CD8-positive, alpha-beta memory T cell (primary cell): ENCODE measurements around the gene VMA21. TPM values are rescaled to one million over a fixed set of nuclear protein-coding genes. Genes with fewer than 3 reads are reported as not detected.

Experiments
- CTCF ChIA-PET: fragments of 350-600 bp; sonication (Branson Sonifier 250); formaldehyde crosslinking; loops from one replicate; lab custom pipeline; 2021; ENCODE audit warnings: antibody characterized with exemption; lab: Charles Lee
- POLR2A ChIA-PET: fragments of 350-600 bp; sonication (Branson Sonifier 250); formaldehyde crosslinking; loops from one replicate; lab custom pipeline; 2021; ENCODE audit warnings: antibody characterized with exemption; lab: Charles Lee
- DNase-seq, 5 donors: peaks; one replicate each; pipeline versions ENCODE4 v3.0.0 to v3.0.0-alpha.2; 2020 to 2022; ENCODE audit warnings: mixed read lengths in 1 of 5
- H3K27ac ChIP-seq: one replicate; pipeline ENCODE4 v1.7.0; 2013; ENCODE audit warnings: low read depth, mild to moderate bottlenecking, low read length, moderate library complexity
- H3K27me3 ChIP-seq: 2 replicates; pipeline ENCODE4 v1.7.0; 2013; ENCODE audit warnings: low read length, mild to moderate bottlenecking; ENCODE audit not compliant: insufficient read depth, poor library complexity, severe bottlenecking
- H3K36me3 ChIP-seq: 2 replicates; pipeline ENCODE4 v1.7.0; 2013; ENCODE audit warnings: mild to moderate bottlenecking, low read length, moderate library complexity; ENCODE audit not compliant: insufficient read depth
- H3K4me1 ChIP-seq: 2 replicates; pipeline ENCODE4 v1.7.0; 2013; ENCODE audit warnings: mild to moderate bottlenecking, low read length, moderate library complexity; ENCODE audit not compliant: insufficient read depth
- H3K4me3 ChIP-seq: 2 replicates; pipeline ENCODE4 v1.7.0; 2013; ENCODE audit warnings: mild to moderate bottlenecking, low read length
- H3K9me3 ChIP-seq: 2 replicates; pipeline ENCODE4 v1.7.0; 2013; ENCODE audit warnings: mild to moderate bottlenecking, low read length
- H3K27ac Mint-ChIP-seq, 8 donors: one replicate each; pipeline ENCODE4 v1.8.0; 2020 to 2021; ENCODE audit warnings: mixed read lengths in 8 of 8, mild to moderate bottlenecking in 6 of 8, inconsistent platforms in 3 of 8, moderate library complexity in 3 of 8
- H3K27me3 Mint-ChIP-seq, 2 donors: one replicate each; pipeline ENCODE4 v1.8.0; 2020 to 2021; ENCODE audit warnings: mixed read lengths in 2 of 2, mild to moderate bottlenecking in 1 of 2, moderate library complexity in 1 of 2
- H3K36me3 Mint-ChIP-seq, 3 donors: one replicate each; pipeline ENCODE4 v1.8.0; 2020 to 2021; ENCODE audit warnings: mixed read lengths in 3 of 3, inconsistent platforms in 1 of 3, mild to moderate bottlenecking in 1 of 3
- H3K4me1 Mint-ChIP-seq, 3 donors: one replicate each; pipeline ENCODE4 v1.8.0; 2020 to 2021; ENCODE audit warnings: mixed read lengths in 3 of 3, inconsistent platforms in 1 of 3, mild to moderate bottlenecking in 1 of 3
- H3K4me3 Mint-ChIP-seq, 7 donors: one replicate each; pipeline ENCODE4 v1.8.0; 2020 to 2021; ENCODE audit warnings: mixed read lengths in 7 of 7, mild to moderate bottlenecking in 6 of 7, moderate library complexity in 4 of 7, inconsistent platforms in 2 of 7
- H3K9me3 Mint-ChIP-seq, 5 donors: one replicate each; pipeline ENCODE4 v1.8.0; 2020 to 2022; ENCODE audit warnings: mixed read lengths in 5 of 5, mild to moderate bottlenecking in 3 of 5, moderate library complexity in 2 of 5, inconsistent platforms in 1 of 5
- polyA plus RNA-seq: library from polyadenylated mRNA; unstranded; fragments of 300-500 nt; fragmentation: Illumina TruSeq; gene quantifications from one replicate; pipeline ENCODE4 v1.2.3, GENCODE V29; 2021
- total RNA-seq, 2 experiments: library from RNA; stranded (reverse); gene quantifications; one replicate each; pipeline ENCODE4 v1.2.3, GENCODE V29; 2021

Gene VMA21
- total RNA-seq: 10 to 100 TPM; 67.4 to 69.8 TPM
- polyA plus RNA-seq: 31.4 TPM

- ChIA-PET CTCF (no interaction called here), POLR2A (interaction anchor here (0.6 kb wide), 1 partner anchor 9 kb away, joined by 3 read pairs; no protein-coding TSS in a partner anchor)
- peaks cover 0 to 9% (median 0%) of the 10 kb centered on the region in 3 donors for H3K36me3 Mint-ChIP-seq
- peak; percentile 69 to 90 (median 83) for DNase-seq
- peak within 1 kb of the TSS; percentile 81 for H3K4me3 ChIP-seq
- H3K36me3 ChIP-seq: no peaks in the 10 kb centered on the region
- peaks cover 55% of the 10 kb centered on the region for H3K4me1 ChIP-seq
- H3K4me3 Mint-ChIP-seq: peak within 1 kb of the TSS; percentile 83 to 95 (median 85)
- H3K9me3 Mint-ChIP-seq: no peaks in the 10 kb centered on the region
- peak within 1 kb of the TSS; percentile 95 for H3K27ac ChIP-seq
- no peaks in the 10 kb centered on the region for H3K9me3 ChIP-seq
- no peaks in the 10 kb centered on the region for H3K27me3 ChIP-seq
- peaks cover 0 to 7% of the 10 kb centered on the region in 2 donors for H3K27me3 Mint-ChIP-seq
- H3K4me1 Mint-ChIP-seq: peaks cover 63 to 78% (median 77%) of the 10 kb centered on the region in 3 donors
- H3K27ac Mint-ChIP-seq: peak within 1 kb of the TSS; percentile 94 to 99 (median 97)
These were observed at the start of gene VMA21 for GRCh38 chrX:151396825-151397740. TSS of gene VMA21 (plus strand) at chrX:151397206. CDS start at chrX:151397309, 103 bp downstream.

- Histone ChIP-seq H3K4me1 (no peaks in the 10 kb centered on the region), H3K36me3 (no peaks in the 10 kb centered on the region), H3K27ac (no peak overlapping the region), H3K27me3 (no peaks in the 10 kb centered on the region), H3K4me3 (no peak overlapping the region), H3K9me3 (no peaks in the 10 kb centered on the region)
- CTCF ChIA-PET: no interaction called here
- H3K27ac Mint-ChIP-seq: no peak overlapping the region
- POLR2A ChIA-PET: no interaction called here
- H3K9me3 Mint-ChIP-seq: peaks cover 0 to 3% (median 0%) of the 10 kb centered on the region in 5 donors
- no peak overlapping the region for H3K4me3 Mint-ChIP-seq
- H3K27me3 Mint-ChIP-seq: peaks cover 15 to 27% of the 10 kb centered on the region in 2 donors
- no peak for DNase-seq
- H3K4me1 Mint-ChIP-seq: peaks cover 0 to 3% (median 0%) of the 10 kb centered on the region in 3 donors
- H3K36me3 Mint-ChIP-seq: no peaks in the 10 kb centered on the region
These were observed 37.7 kb upstream of the VMA21 start for GRCh38 chrX:151359341-151359740.

GRCh38 chrX:151359931-151360871 lies 36.8 kb upstream of the VMA21 start:
- Histone ChIP-seq H3K27ac (no peak overlapping the region), H3K36me3 (no peaks in the 10 kb centered on the region), H3K27me3 (no peaks in the 10 kb centered on the region), H3K4me3 (no peak overlapping the region), H3K4me1 (no peaks in the 10 kb centered on the region), H3K9me3 (no peaks in the 10 kb centered on the region)
- ChIA-PET POLR2A (no interaction called here), CTCF (no interaction called here)
- peaks cover 0 to 3% (median 0%) of the 10 kb centered on the region in 5 donors for H3K9me3 Mint-ChIP-seq
- H3K27me3 Mint-ChIP-seq: peaks cover 13 to 23% of the 10 kb centered on the region in 2 donors
- peak; percentile 8 to 49 (median 13) for DNase-seq
- peak overlapping the region in 6 of 7 donors; percentile 38 to 70 (median 51) for H3K4me3 Mint-ChIP-seq
- peaks cover 0 to 3% (median 0%) of the 10 kb centered on the region in 3 donors for H3K4me1 Mint-ChIP-seq
- no peak overlapping the region for H3K27ac Mint-ChIP-seq
- no peaks in the 10 kb centered on the region for H3K36me3 Mint-ChIP-seq

GRCh38 chrX:151363316-151363715 lies 33.7 kb upstream of the VMA21 start:
- no peaks in the 10 kb centered on the region for H3K4me1 ChIP-seq
- H3K27ac ChIP-seq: no peak overlapping the region
- ChIA-PET POLR2A (no interaction called here), CTCF (no interaction called here)
- DNase-seq: no peak
- H3K27me3 ChIP-seq: no peaks in the 10 kb centered on the region
- Mint-ChIP-seq H3K9me3 (no peaks in the 10 kb centered on the region), H3K27ac (no peak overlapping the region), H3K4me1 (peaks cover 0 to 3% (median 0%) of the 10 kb centered on the region in 3 donors), H3K27me3 (peaks cover 13 to 14% of the 10 kb centered on the region in 2 donors), H3K4me3 (no peak overlapping the region), H3K36me3 (no peaks in the 10 kb centered on the region)
- H3K9me3 ChIP-seq: no peaks in the 10 kb centered on the region
- no peak overlapping the region for H3K4me3 ChIP-seq
- no peaks in the 10 kb centered on the region for H3K36me3 ChIP-seq

GRCh38 chrX:151365579-151365978 lies 31.4 kb upstream of the VMA21 start:
- H3K9me3 ChIP-seq: no peaks in the 10 kb centered on the region
- H3K4me1 ChIP-seq: no peaks in the 10 kb centered on the region
- H3K4me3 ChIP-seq: no peak overlapping the region
- POLR2A ChIA-PET: no interaction called here
- CTCF ChIA-PET: no interaction called here
- H3K36me3 Mint-ChIP-seq: peaks cover 0 to 4% (median 0%) of the 10 kb centered on the region in 3 donors
- H3K27me3 ChIP-seq: no peaks in the 10 kb centered on the region
- no peak for DNase-seq
- H3K27me3 Mint-ChIP-seq: peaks cover 14 to 16% of the 10 kb centered on the region in 2 donors
- no peaks in the 10 kb centered on the region for H3K9me3 Mint-ChIP-seq
- H3K27ac ChIP-seq: no peak overlapping the region
- no peaks in the 10 kb centered on the region for H3K36me3 ChIP-seq
- H3K4me1 Mint-ChIP-seq: no peaks in the 10 kb centered on the region
- no peak overlapping the region for H3K27ac Mint-ChIP-seq
- no peak overlapping the region for H3K4me3 Mint-ChIP-seq

GRCh38 chrX:151370906-151371305 lies 26.1 kb upstream of the VMA21 start:
- no peaks in the 10 kb centered on the region for H3K4me1 Mint-ChIP-seq
- no peaks in the 10 kb centered on the region for H3K27me3 ChIP-seq
- H3K27me3 Mint-ChIP-seq: peaks cover 16 to 23% of the 10 kb centered on the region in 2 donors
- H3K4me3 Mint-ChIP-seq: no peak overlapping the region
- H3K4me3 ChIP-seq: no peak overlapping the region
- no peak overlapping the region for H3K27ac ChIP-seq
- POLR2A ChIA-PET: no interaction called here
- no peaks in the 10 kb centered on the region for H3K36me3 ChIP-seq
- CTCF ChIA-PET: no interaction called here
- H3K9me3 ChIP-seq: no peaks in the 10 kb centered on the region
- H3K9me3 Mint-ChIP-seq: no peaks in the 10 kb centered on the region
- H3K4me1 ChIP-seq: no peaks in the 10 kb centered on the region
- H3K36me3 Mint-ChIP-seq: peaks cover 0 to 4% (median 0%) of the 10 kb centered on the region in 3 donors
- H3K27ac Mint-ChIP-seq: no peak overlapping the region
- no peak for DNase-seq

- no peak overlapping the region for H3K4me3 ChIP-seq
- no peak overlapping the region for H3K4me3 Mint-ChIP-seq
- no peaks in the 10 kb centered on the region for H3K36me3 Mint-ChIP-seq
- ChIA-PET CTCF (no interaction called here), POLR2A (no interaction called here)
- H3K4me1 Mint-ChIP-seq: peaks cover 0 to 4% (median 0%) of the 10 kb centered on the region in 3 donors
- no peaks in the 10 kb centered on the region for H3K27me3 ChIP-seq
- no peaks in the 10 kb centered on the region for H3K36me3 ChIP-seq
- H3K27me3 Mint-ChIP-seq: no peaks in the 10 kb centered on the region
- no peaks in the 10 kb centered on the region for H3K9me3 ChIP-seq
- H3K27ac ChIP-seq: no peak overlapping the region
- DNase-seq: no peak
- peak overlapping the region in 1 of 8 donors; percentile 31 for H3K27ac Mint-ChIP-seq
- H3K4me1 ChIP-seq: no peaks in the 10 kb centered on the region
- H3K9me3 Mint-ChIP-seq: peaks cover 0 to 3% (median 0%) of the 10 kb centered on the region in 5 donors
These were observed 12.2 kb upstream of the VMA21 start for GRCh38 chrX:151384807-151385206.
